ENCODE data around the gene NFS1. TPM values are rescaled to one million over a fixed set of nuclear protein-coding genes. Genes with fewer than 3 reads are reported as not detected.

Gene NFS1
- total and polyA plus RNA-seq, 12 donors: 29.5 to 69.0 (median 57.1) TPM

DNA sequence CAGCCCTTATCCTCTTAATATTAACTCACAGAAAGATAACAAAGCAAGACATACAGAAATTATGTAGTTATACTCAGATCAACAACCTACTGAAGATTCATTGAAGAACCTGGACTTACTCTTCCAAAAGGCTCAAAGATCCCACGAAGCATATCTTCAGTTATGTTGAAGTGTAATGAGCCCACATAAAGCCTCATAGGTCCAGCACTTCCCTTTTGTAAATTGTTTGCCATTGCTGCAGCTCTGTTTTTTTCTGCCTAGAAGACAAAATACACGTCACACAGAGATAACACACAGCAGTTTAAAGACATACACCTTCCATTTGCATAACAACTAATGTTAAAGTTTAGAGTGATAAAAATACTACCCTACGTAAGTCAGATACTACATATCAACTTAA is 22.5 kb upstream of the NFS1 start:
- 51 to 61% methylated on average over 3 of the region's 3 CpGs for WGBS, 2 donors
- intact Hi-C loops (cut with DNase I): loop anchor here in 1 of 10 donors (10.0 kb wide), 1 partner anchor 233 kb away; the partner anchor contains the start of gene SCAND1
- TF ChIP-seq, protein P1, sequence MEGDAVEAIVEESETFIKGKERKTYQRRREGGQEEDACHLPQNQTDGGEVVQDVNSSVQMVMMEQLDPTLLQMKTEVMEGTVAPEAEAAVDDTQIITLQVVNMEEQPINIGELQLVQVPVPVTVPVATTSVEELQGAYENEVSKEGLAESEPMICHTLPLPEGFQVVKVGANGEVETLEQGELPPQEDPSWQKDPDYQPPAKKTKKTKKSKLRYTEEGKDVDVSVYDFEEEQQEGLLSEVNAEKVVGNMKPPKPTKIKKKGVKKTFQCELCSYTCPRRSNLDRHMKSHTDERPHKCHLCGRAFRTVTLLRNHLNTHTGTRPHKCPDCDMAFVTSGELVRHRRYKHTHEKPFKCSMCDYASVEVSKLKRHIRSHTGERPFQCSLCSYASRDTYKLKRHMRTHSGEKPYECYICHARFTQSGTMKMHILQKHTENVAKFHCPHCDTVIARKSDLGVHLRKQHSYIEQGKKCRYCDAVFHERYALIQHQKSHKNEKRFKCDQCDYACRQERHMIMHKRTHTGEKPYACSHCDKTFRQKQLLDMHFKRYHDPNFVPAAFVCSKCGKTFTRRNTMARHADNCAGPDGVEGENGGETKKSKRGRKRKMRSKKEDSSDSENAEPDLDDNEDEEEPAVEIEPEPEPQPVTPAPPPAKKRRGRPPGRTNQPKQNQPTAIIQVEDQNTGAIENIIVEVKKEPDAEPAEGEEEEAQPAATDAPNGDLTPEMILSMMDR (IDR thresholded peaks at IDR 0.05): no peak

DNA sequence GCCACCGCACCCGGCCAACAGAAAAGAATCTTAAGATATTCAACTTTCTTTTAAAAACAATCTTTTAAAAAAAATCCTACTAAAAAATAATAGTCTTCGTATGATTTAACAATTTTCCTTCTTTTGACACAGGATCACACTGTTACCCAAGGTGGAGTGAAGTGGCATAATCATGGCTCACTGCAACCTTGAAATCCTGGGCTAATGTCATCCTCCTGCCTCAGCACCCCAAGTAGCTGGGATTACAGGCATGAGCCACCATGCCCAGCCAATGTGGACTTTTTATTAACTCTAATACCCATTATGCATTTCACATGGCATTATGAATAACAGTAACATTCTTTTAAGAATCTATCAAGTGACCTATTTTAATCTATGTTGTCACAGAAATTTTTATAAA is 22.1 kb upstream of the NFS1 start:
- DNase-seq (no peak), ATAC-seq (no peak)
- no peak overlapping the region for H3K4me3 ChIP-seq
- intact Hi-C loops (cut with DNase I): loop anchor here in 1 of 10 donors (10.0 kb wide), 1 partner anchor 234 kb away; the partner anchor contains the start of gene SCAND1
- H3K9me3 ChIP-seq: no peaks in the 10 kb centered on the region
- no peak overlapping the region for H3K27ac ChIP-seq
- WGBS, 2 donors: 95 to 96% methylated on average over 3 of the region's 3 CpGs
- TF ChIP-seq, protein P1 (IDR thresholded peaks at IDR 0.05): no peak
- H3K27me3 ChIP-seq: no peaks in the 10 kb centered on the region
- peaks cover 3 to 61% (median 27%) of the 10 kb centered on the region in 9 donors for H3K4me1 ChIP-seq
- peaks cover 11 to 100% (median 98%) of the 10 kb centered on the region in 9 donors for H3K36me3 ChIP-seq

More for the DNA sequence above, 22.5 kb upstream of the NFS1 start:
- Histone ChIP-seq H3K9me3 (no peaks in the 10 kb centered on the region), H3K4me1 (peaks cover 3 to 61% (median 27%) of the 10 kb centered on the region in 9 donors), H3K36me3 (peaks cover 11 to 100% (median 98%) of the 10 kb centered on the region in 9 donors), H3K4me3 (no peak overlapping the region), H3K27me3 (no peaks in the 10 kb centered on the region), H3K27ac (peak overlapping the region in 1 of 10 donors; percentile 9)
- no peak for DNase-seq
- no peak for ATAC-seq

DNA sequence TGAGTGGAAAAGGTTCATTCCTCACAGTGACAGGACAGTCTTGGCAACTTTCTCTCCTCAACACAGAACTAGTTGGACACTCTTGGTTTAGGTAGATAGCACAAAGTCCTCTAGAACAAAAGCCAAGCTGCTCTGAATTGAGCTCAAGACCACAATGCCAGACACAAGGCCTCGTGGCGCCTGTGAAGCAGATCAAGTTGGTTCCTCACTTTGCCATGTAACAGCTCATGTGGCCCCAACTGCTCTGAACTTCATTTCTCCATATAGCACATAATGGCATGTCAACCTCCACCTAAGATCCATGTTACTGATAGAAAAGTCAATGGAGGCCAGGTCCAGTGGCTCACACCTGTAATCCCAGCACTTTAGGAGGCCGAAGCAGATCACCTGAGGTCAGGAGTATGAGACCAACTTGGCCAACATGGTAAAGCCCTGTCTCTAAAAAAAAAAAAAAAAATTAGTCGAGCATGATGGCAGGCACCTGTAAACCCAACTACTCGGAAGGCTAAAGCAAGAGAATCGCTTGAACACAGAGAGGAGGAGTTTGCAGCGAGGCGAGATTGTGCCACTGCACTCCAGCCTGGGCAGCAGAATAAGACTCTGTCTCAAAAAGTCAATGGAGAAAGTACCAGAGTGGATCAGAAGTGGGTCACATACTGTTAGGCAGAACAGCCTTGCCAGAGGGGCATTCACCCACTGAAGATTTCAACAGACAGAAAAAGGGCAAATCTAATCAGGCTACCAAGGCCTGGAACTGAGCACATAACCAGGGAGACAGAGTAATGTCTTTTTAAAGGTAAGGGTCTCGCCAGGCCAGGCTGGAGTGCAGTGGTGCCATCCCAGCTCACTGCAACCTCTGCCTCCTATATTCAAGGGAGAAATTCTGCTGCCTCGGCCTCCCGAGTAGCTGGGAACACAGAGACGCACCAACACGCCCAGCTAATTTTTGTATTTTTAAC is 21.3 kb upstream of the NFS1 start:
- ATAC-seq: no peak
- intact Hi-C loops (cut with DNase I): loop anchor here in 1 of 10 donors (10.0 kb wide), 1 partner anchor 234 kb away; the partner anchor contains the start of gene SCAND1
- H3K27ac ChIP-seq: peak overlapping the region in 1 of 10 donors; percentile 15

DNA sequence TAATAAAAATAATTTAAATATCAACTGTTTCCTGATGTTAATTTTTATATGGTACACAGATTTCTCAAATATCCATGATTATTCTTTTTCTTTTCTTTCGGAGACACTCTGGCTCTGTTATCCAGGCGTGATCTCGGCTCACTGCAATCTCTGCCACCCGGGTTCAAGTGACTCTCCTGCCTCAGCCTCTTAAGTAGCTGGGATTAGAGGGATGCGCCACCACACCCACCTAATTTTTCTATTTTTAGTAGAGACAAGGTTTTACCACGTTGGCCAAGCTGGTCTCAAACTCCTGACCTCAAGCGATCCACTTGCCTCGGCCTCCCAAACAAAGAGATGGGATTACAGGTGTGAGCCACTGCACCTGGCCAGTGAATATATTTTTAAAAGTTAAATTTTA is 20.6 kb upstream of the NFS1 start:
- DNase-seq (no peak), ATAC-seq (no peak)
- Histone ChIP-seq H3K27me3 (no peaks in the 10 kb centered on the region), H3K4me1 (peaks cover 3 to 74% (median 27%) of the 10 kb centered on the region in 9 donors), H3K9me3 (no peaks in the 10 kb centered on the region), H3K4me3 (no peak overlapping the region), H3K36me3 (peaks cover 20 to 100% (median 98%) of the 10 kb centered on the region in 9 donors), H3K27ac (peak overlapping the region in 1 of 10 donors; percentile 15)
- intact Hi-C loops (cut with DNase I): loop anchor here in 3 of 10 donors (10.0 kb wide), 2 partner anchors 165 to 235 kb away; partner anchors contain the start of gene SCAND1 (in 1 of the 3)
- TF ChIP-seq, protein P1 (IDR thresholded peaks at IDR 0.05): no peak
- WGBS, 2 donors: 50 to 64% methylated on average over 8 of the region's 8 CpGs

More for the DNA sequence above, 21.3 kb upstream of the NFS1 start:
- Histone ChIP-seq H3K9me3 (no peaks in the 10 kb centered on the region), H3K36me3 (peaks cover 17 to 100% (median 98%) of the 10 kb centered on the region in 9 donors), H3K4me3 (no peak overlapping the region), H3K4me1 (peaks cover 3 to 67% (median 27%) of the 10 kb centered on the region in 9 donors), H3K27me3 (no peaks in the 10 kb centered on the region)
- DNase-seq: no peak
- WGBS, 2 donors: 90% methylated on average over 13 of the region's 13 CpGs
- TF ChIP-seq, protein P1 (IDR thresholded peaks at IDR 0.05): no peak
